GM20431 (cell line): ENCODE results near the gene PNRC2.

ENCODE experiments used
- in situ Hi-C: fragments of 300-500 bp; cut with MseI, MboI; formaldehyde crosslinking; loops from one replicate; pipeline ENCODE4 v1.15.0; 2020; ENCODE audit warnings: low sequenced_read_pairs; ENCODE audit not compliant: unreplicated experiment

The PNRC2 gene, protein sequence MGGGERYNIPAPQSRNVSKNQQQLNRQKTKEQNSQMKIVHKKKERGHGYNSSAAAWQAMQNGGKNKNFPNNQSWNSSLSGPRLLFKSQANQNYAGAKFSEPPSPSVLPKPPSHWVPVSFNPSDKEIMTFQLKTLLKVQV

DNA sequence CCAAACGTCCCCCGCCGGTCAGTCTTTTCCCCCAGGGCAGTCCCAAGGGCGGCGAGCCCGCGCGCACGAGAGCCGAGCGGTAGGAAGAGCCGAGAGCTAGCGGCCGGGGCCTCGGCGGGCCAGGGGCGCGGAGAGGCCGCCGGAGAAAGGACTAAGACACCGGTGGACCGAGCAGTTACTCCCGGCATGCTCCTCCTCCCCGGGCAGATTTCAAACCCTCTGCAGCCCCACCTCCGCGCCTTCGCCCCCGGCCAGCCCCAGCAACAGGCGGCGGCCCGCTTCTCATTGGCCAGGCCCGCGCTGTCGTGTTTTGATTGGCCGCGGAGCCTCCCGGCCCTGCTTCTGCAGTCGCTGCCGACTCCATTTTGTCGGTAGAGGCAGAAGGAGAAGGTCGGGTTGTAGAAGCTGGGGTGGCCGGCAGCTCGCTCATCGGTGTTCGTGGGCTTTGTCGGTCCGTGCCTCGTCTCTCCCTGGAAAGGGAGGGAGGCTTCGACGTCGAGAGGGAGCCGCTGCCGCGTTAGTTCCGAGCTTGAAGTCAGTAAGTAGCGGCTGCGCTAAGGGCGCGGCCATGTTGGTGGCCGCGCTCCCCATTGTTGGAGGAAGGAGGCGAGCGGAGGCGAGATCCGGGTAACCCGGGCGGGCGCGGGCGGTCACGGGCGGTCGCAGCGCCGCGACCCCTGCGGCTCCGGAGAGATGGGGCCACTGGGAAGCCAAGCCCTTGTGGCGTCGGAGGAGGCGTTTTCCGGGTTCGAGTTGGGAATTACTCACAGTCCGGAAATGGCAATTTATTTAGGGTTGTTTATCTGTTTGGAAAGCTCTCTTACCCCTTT is at the start of gene PNRC2:
TSS of gene PNRC2 (plus strand) at position 368 of the 830 bp plus-strand sequence. CDS start 1,630 bp downstream, outside the sequence.
- in situ Hi-C loops, result no loop called here

DNA sequence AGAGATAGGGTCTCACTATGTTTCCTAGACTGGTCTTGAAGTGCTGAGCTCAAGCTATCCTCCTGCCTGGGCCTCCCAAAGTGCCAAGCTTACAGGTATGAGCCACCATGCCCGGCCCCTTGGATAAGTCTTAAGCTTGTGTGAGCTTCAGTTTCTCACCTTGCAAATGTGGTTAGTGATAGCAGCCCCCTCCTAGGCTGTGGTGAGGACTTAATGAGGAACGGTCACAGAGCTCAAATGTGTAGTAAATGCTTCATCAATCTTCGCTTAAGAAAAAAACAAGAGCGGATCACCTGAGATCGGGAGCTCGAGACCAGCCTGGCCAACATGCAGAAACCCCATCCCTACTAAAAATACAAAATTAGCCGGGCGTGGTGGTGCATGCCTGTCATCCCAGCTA is 49.5 kb upstream of the PNRC2 start:
- in situ Hi-C loops, result loop anchor here (10.0 kb wide), 1 partner anchor 105 kb away; the partner anchor contains the start of gene GALE

DNA sequence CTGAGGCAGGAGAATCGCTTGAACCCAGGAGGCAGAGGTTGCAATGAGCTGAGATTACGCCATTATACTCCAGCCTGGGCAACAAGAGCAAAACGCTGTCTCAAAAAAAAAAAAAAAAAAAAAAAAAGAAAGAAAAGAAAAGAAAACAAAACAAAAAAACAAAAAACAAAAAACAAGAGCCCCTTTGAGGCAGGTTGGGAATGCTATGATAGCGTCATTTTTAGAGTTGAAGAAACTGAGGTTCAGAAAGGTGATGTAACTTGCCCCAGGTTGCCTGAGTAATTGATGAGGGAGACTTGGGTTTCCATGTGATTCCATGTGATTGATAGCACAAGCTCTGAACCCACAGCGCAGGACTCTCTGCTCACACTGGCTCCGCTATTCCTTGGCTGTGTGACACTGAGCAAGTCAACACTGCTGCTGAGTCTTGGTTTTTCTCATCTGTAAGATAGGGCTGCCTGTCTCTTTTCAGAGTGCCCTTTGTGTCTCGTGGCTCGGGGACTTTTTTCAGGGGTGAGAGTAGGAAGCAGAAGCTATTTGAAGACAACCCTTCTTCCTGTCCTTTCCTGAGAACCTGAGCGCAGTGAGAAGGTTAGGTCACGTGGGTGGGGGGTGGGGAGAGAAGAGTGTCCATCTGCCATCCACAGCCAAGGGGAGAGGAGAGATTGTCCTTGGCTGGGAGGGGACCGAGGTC is 48.9 kb upstream of the PNRC2 start:
- in situ Hi-C loops, result loop anchor here (10.0 kb wide), 1 partner anchor 106 kb away; the partner anchor contains the start of gene GALE

DNA sequence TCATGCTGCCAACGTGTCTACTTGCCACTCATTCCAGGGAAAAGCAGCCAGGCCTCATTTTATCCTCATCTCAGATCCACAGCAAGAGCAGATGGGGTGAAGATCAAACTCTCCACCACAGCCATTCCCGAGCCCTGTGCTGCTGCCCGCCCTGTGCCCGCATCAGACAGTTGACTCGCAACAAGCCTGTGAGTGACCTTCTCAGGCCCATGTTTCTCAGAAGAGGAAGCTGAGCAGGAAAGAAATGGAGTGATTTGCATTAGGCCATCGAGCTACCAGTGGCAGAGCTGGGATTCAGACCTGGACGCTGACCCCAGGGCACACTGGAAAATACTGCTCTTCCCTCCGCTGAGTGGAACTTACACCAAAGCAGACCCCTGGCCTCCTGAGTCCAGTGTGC is 47.7 kb upstream of the PNRC2 start:
- in situ Hi-C loops, result loop anchor here (10.0 kb wide), 1 partner anchor 107 kb away; the partner anchor contains the start of gene GALE

DNA sequence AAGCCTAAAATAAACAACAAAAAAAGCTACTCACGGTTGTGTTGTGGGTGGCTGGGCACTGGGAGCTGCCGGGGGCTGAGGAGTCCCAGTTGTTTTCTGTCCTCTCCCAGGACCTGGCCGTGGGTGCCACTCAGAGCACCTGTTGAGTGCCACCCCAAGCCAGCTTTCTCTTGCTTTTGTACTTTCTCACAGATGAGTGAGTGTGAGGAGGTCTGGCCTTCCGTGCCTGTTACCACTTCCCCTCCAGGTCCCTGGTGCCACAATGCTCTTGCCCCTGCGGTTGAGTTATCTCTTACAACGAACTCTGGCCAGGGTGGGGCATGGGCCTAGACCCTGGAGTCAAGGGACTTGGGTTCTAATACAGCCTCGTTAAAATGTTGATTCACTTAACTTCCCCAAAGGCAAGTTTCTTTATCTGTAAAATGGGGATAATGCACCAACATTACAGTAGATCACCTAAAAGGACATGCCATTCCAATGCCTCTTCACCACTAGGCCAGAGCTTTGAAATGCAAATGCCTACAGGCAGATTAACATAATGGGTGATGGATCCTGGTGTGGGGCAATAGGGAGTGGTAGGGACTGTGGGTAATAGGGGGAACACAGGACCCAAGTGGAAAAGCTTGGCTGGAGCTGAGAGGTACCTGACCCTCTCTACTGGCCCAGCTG is 46.3 kb upstream of the PNRC2 start, which contains the start of gene CNR2:
TSS of gene CNR2 (minus strand) at position 151 of the 669 bp plus-strand sequence. CDS start 37,745 bp downstream, outside the sequence.
- in situ Hi-C loops, result loop anchor here (10.0 kb wide), 1 partner anchor 109 kb away; the partner anchor contains the start of gene GALE

DNA sequence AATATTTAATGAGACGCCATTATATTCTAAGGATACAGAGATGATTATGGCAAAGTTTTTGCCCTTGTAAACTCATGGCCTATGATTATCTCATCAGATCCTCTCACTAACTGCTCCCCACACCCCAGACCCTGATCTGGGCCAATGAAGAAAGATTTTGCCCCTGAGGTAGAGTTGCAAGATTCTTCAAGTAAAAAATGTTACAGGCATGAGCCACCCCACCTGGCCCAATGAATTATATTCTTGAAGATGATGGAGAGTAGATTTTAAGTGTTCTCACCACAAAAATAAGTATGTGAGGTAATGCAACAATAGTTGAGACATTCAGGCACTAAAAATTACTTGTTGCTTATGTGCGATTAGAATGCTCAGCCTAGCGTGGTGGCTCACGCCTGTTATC is 44.7 kb upstream of the PNRC2 start:
- in situ Hi-C loops, result loop anchor here (10.0 kb wide), 1 partner anchor 110 kb away; the partner anchor contains the start of gene GALE

DNA sequence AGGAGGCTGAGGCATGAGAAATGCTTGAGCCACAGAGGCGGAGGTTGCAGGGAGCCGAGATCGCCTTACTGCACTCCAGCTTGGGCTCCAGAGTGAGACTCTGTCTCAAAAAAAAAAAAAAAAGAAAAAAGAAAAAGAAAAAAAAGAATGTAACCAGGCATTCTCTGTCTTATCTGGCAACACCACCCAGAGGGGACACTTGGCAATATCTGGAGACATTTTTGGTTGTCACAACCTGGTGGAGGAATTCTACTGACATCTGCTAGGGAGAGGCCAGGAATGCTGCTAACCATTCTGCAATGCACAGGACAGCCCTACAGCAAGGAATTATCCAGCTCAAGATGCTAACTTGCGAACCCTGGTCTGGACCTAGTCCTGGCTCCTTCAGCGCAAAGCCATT is 44.2 kb upstream of the PNRC2 start:
- in situ Hi-C loops, result loop anchor here (10.0 kb wide), 1 partner anchor 111 kb away; the partner anchor contains the start of gene GALE

DNA sequence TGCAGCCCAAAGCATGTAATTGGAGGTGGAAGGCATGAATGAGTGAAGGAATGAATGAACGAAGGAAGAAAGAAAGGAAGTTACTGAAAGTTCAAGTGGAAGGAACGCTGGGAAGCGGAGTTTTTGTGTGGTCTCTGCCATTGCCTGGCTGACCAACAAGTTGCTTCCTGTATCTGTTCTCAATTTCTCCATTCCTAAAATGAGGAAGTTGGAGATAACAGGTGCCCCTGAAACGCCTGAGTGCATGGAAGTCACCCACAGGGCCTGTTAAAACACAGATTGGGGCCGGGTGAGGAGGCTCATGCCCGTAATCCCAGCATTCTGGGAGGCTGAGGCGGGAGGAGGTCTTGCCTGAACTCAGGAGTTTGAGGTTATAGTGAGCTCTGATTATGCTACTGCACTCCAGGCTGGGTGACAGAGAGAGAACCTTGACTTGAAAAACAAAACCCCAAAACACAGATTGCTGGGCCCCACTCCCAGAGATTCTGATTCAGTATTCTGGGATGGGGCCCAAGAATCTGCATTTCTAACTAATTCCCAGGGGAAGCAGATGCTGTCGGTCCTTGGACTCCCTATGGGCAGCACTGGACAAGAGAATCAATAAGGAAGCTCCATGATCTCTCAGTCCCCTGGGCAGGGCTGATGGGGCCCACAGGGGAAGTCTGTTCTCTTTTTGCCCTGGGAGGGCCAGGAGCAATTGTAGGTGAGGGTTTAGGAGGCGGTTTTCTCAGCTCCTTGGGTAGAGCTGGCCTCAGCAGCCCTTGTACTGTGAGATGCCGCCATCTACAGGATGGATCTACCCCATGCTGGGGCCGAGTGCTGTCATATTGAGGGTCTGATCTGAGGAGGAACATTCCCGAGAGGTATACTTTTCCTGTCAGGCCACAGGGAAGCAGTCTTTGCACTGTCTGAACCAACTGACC is 43.2 kb upstream of the PNRC2 start:
- in situ Hi-C loops, result loop anchor here (10.0 kb wide), 1 partner anchor 112 kb away; the partner anchor contains the start of gene GALE

DNA sequence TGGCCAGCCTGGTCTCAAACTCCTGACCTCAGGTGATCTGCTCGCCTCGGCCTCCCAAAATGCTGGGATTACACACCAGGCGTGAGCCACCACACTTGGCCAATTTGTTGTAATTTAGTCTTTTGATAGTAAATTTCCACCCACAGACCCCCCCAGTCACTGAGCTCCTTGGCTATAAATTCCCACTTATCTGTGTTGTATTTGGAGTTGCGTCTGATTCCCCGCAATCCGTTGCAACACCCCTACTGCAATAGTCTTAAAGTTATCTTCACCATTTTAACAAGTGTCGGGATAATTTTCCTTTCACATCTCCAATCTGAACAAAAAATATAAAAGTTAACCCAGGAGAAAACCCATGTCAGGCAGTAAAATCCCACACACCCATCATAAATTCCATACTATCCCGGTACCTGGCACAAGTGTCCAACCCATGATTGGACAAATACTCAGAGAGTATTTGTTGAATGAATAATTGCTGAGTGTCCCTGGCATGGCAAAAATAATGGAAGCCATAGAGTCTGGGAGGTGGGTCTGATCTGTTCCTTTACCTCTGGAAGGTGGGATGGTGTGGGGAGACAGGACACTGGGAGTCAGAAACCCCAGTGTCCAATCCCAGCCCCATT is 37.2 kb upstream of the PNRC2 start:
- in situ Hi-C loops, result no loop called here

DNA sequence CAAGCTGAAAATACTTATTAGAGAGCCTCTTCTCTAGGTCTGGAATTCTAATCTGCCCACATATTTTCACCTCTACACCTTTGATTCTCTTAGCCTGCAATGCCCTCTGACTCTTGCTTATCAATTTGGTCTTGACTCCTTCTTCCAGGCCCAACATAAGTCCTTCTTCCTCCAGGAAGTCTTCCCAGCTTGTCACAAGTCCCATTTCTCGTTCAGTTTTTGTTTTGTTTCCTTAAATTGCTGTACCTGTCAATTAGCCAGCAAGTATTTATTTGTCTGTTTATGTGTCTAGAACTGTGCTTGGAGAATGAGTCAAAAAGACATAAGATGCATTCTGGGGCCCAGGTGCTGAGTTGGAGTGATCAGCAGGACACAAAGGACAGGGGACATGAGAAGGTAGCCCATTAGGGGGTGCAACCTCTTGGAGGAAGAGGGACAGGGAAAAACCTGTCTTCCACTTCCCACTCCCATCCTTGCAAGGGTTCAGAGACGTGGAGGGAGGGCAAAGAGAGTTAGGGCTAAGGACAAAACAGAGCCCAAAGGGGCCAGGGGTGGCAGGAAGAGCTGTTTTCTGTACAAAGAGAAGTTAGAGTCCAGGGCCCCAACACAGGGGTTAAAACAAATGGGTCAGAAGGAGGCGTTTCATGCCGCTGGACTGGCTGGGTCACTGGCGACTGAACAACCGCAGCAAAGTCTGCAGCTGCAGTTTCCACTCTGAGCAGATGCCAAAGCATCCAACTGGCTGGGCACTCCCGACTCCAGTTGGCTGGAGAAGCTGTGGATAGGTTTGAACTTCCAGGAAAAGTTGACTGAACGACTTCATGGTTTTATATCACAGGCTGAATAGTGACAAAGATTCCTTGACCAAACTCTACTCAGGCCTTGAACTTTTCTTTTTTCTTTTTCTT is 35.8 kb upstream of the PNRC2 start:
- in situ Hi-C loops, result no loop called here

DNA sequence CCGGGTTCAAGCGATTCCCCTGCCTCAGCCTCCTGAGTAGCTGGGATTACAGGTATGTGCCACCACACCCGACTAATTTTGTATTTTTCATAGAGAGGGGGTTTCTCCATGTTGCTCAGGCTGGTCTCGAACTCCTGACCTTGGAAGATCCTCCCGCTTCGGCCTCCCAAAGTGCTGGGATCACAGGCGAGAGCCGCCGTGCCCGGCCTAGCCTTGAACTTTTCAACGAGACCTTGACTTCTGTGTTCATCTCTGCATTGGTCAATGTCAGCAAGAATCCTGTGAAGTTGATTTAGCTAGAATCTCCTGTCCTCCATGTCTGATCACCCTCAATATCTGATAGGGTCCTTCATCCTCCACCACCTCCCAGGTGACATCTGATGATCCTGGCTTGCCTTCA is 35.0 kb upstream of the PNRC2 start:
- in situ Hi-C loops, result no loop called here

DNA sequence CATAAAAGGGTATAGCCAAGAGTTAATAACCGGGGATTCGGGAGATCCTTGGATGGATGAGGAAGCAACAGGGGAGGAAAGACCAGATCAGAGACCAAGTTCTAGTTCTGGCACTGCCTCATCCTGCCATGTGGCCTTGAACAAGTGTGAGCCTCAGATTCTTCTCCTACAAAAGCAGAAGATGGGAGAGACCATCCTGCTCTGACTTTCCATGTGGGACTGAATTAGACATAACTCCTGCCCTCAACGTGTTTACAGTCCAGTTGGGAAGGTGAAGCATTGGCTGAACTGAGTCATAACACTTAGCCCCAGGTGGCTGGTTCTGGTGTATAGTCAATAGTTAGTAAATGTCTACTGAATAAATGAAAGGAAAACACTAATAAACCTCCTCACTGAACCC is 34.3 kb upstream of the PNRC2 start:
- in situ Hi-C loops, result no loop called here

DNA sequence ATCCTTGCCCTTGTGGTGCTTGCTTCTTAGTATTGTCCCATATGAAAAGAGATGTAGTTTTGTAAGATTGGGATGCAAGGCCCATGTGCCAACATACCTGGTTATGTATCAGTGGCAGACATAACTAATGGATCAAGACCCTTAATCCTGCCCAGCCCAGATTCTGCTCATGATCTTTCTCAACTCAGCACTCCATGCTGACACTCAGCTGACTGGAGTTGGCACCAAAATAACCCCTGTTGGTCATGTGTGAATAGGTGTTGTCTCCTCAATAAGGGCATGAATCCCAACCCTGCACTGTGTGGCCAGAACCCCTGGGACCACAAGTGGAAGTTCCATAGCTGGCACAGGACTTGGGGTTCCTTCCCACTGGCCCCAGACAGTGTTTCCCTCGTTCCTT is 32.5 kb upstream of the PNRC2 start:
- in situ Hi-C loops, result no loop called here

DNA sequence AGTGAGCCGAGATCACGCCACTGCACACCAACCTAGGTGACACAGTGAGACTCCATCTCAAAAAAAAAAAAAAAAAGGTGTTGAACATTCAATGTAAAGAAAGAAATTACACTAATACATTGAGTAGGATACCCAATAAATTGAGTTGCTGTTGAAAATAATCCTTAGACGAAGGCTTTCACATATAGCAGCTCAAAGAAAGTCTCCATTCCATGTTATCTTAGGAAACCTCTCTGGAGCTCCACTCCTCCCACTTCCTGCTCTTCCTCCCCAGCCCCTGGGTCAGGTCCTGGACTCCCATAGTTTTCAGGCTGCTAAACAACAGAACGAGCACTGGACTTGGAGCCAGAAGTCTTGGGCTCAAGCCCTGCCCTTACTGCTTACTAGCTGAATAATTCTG is 30.8 kb upstream of the PNRC2 start:
- in situ Hi-C loops, result no loop called here

DNA sequence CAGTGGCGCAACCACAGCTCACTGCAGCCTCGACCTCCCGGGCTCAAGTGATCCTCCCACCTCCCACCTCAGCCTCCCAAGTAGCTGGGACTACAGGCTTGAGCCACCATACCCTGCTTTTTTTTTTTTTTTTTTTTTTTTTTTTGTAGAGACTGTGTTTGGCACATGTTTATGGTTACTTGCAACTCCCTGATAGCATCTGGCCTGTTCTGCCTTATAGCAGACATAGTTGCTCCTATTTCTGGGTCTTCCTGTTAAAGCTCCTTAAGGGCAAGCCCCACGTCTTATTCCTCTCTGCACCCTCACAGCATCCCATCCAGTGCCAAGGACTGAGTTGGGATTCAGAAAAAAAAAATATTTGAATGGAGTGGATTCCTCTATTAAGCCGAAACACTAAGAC is 29.4 kb upstream of the PNRC2 start:
- in situ Hi-C loops, result no loop called here

DNA sequence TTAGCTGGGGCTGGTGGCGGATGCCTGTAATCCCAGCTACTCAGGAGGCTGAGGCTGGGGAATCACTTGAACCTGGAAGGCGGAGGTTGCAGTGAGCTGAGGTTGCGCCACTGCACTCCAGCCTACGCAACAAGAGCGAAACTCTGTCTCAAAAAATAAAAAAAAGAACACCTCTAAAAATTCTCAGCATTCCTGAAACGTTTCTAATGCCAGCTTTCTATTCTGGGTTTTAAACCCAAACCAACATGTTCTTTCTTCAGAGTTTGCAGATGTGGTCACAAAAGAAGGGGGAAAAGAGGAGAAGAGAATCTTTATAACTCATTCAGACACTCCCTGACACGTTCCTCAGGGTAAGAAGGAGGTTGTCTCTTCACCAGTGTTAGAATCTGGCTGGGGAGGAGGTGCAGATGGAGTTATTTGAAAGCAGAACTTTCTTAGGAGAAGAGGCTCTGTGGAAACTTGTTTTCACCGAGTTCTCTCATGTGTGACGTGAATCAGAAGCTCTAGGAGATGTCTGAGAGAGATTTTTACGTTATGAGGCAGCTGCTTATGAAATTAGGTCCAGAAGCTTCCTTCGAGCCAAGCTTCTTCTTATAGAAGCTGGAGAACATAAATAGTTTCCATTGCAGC is 28.7 kb upstream of the PNRC2 start:
- in situ Hi-C loops, result no loop called here

DNA sequence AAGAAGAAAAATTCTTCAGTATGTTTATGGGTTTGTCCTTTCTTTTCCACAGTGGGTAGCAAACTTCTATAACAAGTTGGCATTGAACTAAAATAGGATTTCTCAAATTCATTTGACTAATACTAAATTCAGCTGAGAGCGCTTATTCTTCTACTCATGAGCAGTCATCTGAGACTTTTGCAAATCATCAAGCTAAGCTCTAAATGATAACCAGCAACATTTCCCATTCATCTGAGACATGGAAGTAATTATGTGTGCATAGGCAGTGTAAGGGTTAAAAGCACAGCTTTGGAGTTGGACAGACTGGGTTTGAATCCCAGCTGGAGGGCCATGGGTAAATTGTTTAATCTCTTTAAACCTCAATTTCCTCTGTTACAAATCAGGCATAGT is 28.1 kb upstream of the PNRC2 start:
- in situ Hi-C loops, result no loop called here
